ENCODE results near the gene INSYN2B. TPM values are rescaled to one million over a fixed set of nuclear protein-coding genes. Genes with fewer than 3 reads are reported as not detected.

Gene INSYN2B
- total RNA-seq, 2 experiments from 2014 or later, result not detected

DNA sequence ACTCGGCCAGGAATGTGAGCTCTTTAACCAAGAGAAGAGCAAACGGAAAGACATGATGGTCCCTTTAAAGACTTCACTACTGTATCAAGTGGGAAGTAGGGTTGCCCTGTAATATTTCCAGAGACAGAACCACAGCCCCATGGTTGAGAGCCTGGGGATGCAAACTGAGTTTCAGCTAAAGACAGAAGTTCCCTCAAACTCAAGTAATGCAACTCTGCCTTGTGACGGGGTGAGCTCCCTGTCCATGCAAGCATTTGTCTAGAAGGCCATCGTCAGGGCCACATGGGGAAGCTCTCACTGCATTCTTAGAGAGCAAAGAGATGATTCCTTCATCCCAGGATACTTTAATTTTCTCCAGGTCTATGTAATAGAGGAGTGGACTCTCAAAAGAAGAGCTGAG is 82.8 kb downstream of the INSYN2B start:
- intact Hi-C loops (cut with micrococcal nuclease), result no loop called here
- peaks cover 18% of the 10 kb centered on the region for H3K36me3 Mint-ChIP-seq (ENCODE audit: low read depth)

DNA sequence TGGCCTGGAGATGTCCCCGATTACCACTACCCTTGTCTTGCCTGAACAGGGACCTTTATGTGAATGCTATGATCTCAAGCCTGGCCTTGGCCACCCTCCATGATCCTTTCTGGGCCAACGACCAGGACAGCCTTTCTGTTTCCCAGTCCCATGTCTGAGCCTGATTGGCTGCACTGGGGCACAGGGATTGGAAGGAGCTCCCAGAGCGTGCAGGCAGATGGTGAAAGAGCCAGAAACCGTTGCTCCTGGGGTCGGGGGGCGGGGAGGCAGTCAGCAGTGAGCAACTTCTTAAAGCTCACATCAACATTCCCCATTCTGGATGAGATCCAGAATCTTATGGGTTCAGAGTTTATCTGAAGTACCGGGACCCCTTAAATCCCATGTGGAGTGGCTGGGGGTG is 84.4 kb downstream of the INSYN2B start:
- Mint-ChIP-seq H3K9me3 (no peaks in the 10 kb centered on the region), H3K27me3 (ENCODE audit: low read depth) (no peaks in the 10 kb centered on the region), H3K27ac (no peak overlapping the region), H3K36me3 (ENCODE audit: low read depth) (peaks cover 13% of the 10 kb centered on the region), H3K4me3 (no peak overlapping the region), H3K4me1 (ENCODE audit: low read depth) (peaks cover 3% of the 10 kb centered on the region)
- CTCF ChIA-PET, result no interaction called here
- intact Hi-C loops (cut with micrococcal nuclease), result no loop called here
- DNase-seq, result no peak

More for the DNA sequence above, 82.8 kb downstream of the INSYN2B start:
- H3K4me3 Mint-ChIP-seq, result no peak overlapping the region
- DNase-seq, result no peak
- peaks cover 10% of the 10 kb centered on the region for H3K4me1 Mint-ChIP-seq (ENCODE audit: low read depth)
- H3K27me3 Mint-ChIP-seq (ENCODE audit: low read depth), result no peaks in the 10 kb centered on the region
- no peaks in the 10 kb centered on the region for H3K9me3 Mint-ChIP-seq
- CTCF ChIA-PET, result interaction anchor here (0.6 kb wide), 1 partner anchor 53 kb away, joined by 4 read pairs; no protein-coding TSS in a partner anchor
- no peak overlapping the region for H3K27ac Mint-ChIP-seq

DNA sequence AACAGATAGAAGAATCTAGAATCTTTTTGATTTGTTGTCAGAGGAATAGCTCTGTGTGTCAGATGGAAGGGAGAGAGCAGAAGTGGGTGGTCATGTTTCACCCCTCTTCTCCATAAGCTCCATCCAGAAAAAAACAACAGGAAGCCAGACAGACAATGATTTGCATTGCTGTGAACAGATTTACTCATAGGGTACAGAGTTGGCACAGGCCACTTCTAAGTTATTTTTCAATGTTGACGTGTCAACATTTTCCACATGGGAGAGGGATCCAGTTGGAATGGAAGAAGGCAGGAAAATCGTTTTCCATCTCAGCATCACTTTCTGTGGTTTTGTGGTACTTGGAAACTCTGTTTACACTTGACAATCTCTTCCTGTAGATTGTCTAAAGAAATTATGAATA is 86.7 kb downstream of the INSYN2B start:
- H3K9me3 Mint-ChIP-seq, result no peaks in the 10 kb centered on the region
- H3K27me3 Mint-ChIP-seq (ENCODE audit: low read depth), result no peaks in the 10 kb centered on the region
- H3K4me3 Mint-ChIP-seq, result no peak overlapping the region
- CTCF ChIA-PET, result interaction anchor here (0.6 kb wide), 1 partner anchor 10 kb away, joined by 4 read pairs; no protein-coding TSS in a partner anchor
- H3K4me1 Mint-ChIP-seq (ENCODE audit: low read depth), result peaks cover 3% of the 10 kb centered on the region
- no peak for DNase-seq
- H3K27ac Mint-ChIP-seq, result no peak overlapping the region
- intact Hi-C loops (cut with micrococcal nuclease), result no loop called here
- peaks cover 11% of the 10 kb centered on the region for H3K36me3 Mint-ChIP-seq (ENCODE audit: low read depth)

DNA sequence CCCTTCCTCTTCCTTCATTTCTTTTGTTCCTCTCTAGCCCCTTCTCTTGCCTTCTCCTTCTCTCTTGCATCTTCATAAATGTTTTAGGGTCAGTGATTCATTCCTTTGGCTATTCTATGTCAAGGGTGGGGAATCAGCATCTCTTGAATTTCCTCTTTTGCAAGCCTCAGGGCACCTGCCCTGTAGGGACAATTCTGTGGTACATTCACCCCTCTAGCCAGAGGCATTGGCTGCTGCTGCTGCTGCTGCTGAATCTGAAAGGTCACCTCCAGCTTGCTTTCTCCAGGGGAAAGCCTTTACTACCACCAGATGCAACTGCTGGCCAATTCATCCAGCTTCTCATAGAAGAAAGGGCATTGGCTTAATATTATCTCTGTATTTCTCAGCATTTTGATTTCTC is 87.3 kb downstream of the INSYN2B start:
- CTCF ChIA-PET, result interaction anchor here (0.6 kb wide), 1 partner anchor 10 kb away, joined by 4 read pairs; no protein-coding TSS in a partner anchor
- Mint-ChIP-seq H3K4me1 (ENCODE audit: low read depth) (peaks cover 3% of the 10 kb centered on the region), H3K27ac (no peak overlapping the region)

DNA sequence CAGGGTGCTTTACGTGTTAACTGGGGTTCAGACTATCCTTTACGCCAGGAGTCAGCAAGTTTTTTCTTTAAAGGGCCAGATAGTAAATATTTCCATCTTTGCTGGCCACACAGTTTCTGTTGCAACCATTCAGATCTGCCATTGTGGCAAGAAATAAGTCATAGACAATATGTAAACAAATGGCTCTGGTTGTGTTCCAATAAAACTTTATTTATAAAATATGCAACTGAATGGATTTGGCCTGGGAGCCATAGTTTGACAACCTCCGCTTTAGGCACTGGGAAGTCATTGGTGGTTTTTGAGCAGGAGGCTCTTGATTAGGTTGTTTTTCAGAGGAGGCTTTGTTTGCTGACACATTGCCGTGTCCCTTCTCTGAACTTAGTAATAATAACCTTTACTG is 90.7 kb downstream of the INSYN2B start:
- Mint-ChIP-seq H3K4me3 (no peak overlapping the region), H3K27me3 (ENCODE audit: low read depth) (no peaks in the 10 kb centered on the region), H3K9me3 (no peaks in the 10 kb centered on the region), H3K4me1 (ENCODE audit: low read depth) (no peaks in the 10 kb centered on the region), H3K27ac (no peak overlapping the region), H3K36me3 (ENCODE audit: low read depth) (peaks cover 6% of the 10 kb centered on the region)
- intact Hi-C loops (cut with micrococcal nuclease), result no loop called here
- DNase-seq, result no peak
- CTCF ChIA-PET, result no interaction called here

More for the DNA sequence above, 87.3 kb downstream of the INSYN2B start:
- H3K27me3 Mint-ChIP-seq (ENCODE audit: low read depth), result no peaks in the 10 kb centered on the region
- intact Hi-C loops (cut with micrococcal nuclease), result no loop called here
- H3K36me3 Mint-ChIP-seq (ENCODE audit: low read depth), result peaks cover 9% of the 10 kb centered on the region
- no peaks in the 10 kb centered on the region for H3K9me3 Mint-ChIP-seq
- no peak overlapping the region for H3K4me3 Mint-ChIP-seq
- no peak for DNase-seq

DNA sequence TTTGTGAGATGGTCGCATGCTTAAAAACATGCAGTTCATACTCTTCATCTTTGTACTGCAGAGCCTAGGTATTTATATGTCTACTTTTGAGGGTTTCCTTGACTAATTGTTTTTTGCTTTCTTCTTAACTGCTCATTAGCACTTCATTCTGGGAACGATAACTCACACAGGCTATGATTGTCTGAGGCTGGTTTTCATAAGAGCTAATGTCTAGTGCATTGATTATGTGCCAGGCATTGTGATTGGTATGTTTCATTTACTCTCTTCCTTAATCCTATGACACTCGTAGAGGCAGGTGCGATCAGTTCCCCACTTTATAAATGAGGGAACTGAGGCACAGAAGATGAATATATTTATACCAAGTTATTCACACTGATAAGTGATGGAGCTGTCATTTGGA is 93.6 kb downstream of the INSYN2B start:
- intact Hi-C loops (cut with micrococcal nuclease), result no loop called here

DNA sequence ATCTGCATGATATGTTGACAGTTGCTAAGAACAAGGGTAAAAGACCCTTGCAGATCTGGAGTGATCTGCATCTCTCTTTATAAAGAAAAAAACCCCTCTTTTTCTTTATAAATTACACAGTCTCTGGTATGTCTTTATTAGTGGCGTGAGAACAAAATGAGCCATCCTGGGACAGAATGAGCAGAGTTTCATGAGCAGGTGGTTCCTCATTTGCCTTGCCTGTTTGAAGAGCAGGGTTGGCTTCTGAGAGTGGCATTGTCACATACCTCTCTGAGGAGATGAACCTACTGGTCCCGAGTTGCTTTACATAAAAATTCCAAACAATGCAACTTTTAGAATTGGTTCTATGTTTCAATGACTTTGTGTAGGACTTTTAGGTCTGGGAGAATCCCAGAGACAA is 94.3 kb downstream of the INSYN2B start:
- Mint-ChIP-seq H3K27me3 (ENCODE audit: low read depth) (no peaks in the 10 kb centered on the region), H3K9me3 (no peaks in the 10 kb centered on the region), H3K36me3 (ENCODE audit: low read depth) (peaks cover 13% of the 10 kb centered on the region), H3K4me3 (no peak overlapping the region), H3K4me1 (ENCODE audit: low read depth) (no peaks in the 10 kb centered on the region), H3K27ac (no peak overlapping the region)
- intact Hi-C loops (cut with micrococcal nuclease), result no loop called here
- no peak for DNase-seq
- CTCF ChIA-PET, result no interaction called here

More for the DNA sequence above, 93.6 kb downstream of the INSYN2B start:
- CTCF ChIA-PET, result no interaction called here
- no peak overlapping the region for H3K4me3 Mint-ChIP-seq
- peaks cover 13% of the 10 kb centered on the region for H3K36me3 Mint-ChIP-seq (ENCODE audit: low read depth)
- H3K27me3 Mint-ChIP-seq (ENCODE audit: low read depth), result no peaks in the 10 kb centered on the region
- no peak for DNase-seq
- H3K27ac Mint-ChIP-seq, result no peak overlapping the region
- H3K4me1 Mint-ChIP-seq (ENCODE audit: low read depth), result no peaks in the 10 kb centered on the region
- H3K9me3 Mint-ChIP-seq, result no peaks in the 10 kb centered on the region

DNA sequence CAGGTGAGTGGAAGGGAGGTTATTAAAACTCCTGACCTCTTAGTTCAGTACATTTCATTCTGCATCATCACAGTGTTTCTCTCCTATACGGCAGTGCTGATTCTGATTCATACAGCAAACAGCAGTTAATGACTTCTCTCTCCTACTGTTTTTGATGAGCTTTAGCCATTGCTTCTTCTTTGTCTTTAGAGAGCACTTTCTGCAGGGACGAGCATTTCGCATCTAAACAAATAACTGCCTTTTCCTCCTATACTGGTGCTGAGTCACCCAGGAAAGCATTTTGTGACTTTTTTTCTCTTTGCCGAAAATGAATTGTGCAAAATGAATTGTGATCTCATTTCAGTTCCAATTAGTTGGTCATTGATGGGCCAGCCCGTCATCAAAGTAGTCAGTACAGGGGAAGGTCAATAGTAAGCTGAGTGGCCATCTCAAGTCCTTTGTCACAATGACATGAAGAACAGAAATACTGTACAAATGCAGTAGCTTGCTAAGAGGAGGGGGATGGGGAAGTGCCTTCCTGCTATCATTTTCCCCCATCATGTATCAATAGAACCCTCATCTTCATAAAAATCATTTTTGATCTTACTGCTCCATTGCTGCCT is 98.5 kb downstream of the INSYN2B start:
- Mint-ChIP-seq H3K27ac (no peak overlapping the region), H3K9me3 (no peaks in the 10 kb centered on the region), H3K4me1 (ENCODE audit: low read depth) (no peaks in the 10 kb centered on the region), H3K27me3 (ENCODE audit: low read depth) (no peaks in the 10 kb centered on the region), H3K4me3 (no peak overlapping the region), H3K36me3 (ENCODE audit: low read depth) (peaks cover 20% of the 10 kb centered on the region)
- no peak for DNase-seq
- intact Hi-C loops (cut with micrococcal nuclease), result no loop called here
- CTCF ChIA-PET, result no interaction called here

DNA sequence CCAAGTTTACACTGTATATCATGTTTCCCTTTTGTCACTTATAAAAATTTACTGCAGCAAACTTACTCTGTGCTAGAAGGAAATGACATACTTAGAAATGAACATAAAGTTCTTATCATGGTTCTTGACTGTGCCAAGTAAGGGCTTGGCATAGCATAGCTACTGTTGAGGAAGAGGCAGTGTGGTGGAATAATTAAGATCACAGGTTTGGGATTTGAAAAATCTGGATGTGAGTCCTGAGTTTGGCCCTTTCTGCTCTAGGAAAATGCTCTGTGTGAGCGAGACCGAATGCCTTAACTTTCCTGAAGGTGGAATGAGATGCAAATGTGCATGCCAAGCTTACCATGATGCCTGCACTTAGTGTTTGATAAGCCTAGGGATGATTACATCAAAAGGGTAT is 99.5 kb downstream of the INSYN2B start:
- Mint-ChIP-seq H3K4me1 (ENCODE audit: low read depth) (peaks cover 5% of the 10 kb centered on the region), H3K4me3 (no peak overlapping the region), H3K9me3 (no peaks in the 10 kb centered on the region), H3K27ac (no peak overlapping the region), H3K27me3 (ENCODE audit: low read depth) (no peaks in the 10 kb centered on the region), H3K36me3 (ENCODE audit: low read depth) (peaks cover 20% of the 10 kb centered on the region)
- intact Hi-C loops (cut with micrococcal nuclease), result no loop called here
- DNase-seq, result no peak
- CTCF ChIA-PET, result no interaction called here

DNA sequence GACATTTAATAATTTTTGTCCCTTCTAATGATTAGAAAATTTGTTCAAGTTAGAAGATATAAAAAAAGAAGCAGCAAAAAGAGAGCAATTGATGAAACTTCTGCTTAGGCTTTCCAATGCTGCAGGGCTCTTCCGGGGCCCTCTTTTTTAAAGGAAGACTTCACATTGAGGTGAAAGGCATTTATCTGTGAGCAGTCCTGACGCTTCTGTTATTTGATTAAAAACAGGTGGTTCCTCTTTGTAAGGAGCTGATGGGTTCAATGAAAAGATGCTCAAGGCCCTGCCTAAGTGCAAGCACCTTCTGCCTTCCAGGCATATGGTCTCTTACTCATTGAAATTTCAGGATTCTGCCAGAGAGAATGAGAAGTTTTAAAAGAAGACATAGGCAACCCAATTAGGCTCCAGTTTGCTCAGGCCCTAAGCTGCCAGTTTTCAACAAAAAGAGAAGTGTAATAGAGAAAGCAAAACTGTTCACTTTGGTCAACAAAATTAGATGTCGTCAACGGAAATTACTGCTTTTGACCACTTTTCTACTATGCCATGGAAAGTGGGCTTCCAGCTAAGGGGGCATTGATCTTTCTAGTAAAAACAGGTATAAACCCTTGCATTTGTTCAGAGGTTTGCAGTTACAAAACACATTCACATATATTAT is 100.2 kb downstream of the INSYN2B start:
- H3K4me1 Mint-ChIP-seq (ENCODE audit: low read depth), result peaks cover 5% of the 10 kb centered on the region
- no peaks in the 10 kb centered on the region for H3K9me3 Mint-ChIP-seq
- H3K4me3 Mint-ChIP-seq, result no peak overlapping the region
- intact Hi-C loops (cut with micrococcal nuclease), result no loop called here
- no peaks in the 10 kb centered on the region for H3K27me3 Mint-ChIP-seq (ENCODE audit: low read depth)
- CTCF ChIA-PET, result no interaction called here
- H3K36me3 Mint-ChIP-seq (ENCODE audit: low read depth), result peaks cover 20% of the 10 kb centered on the region
- no peak overlapping the region for H3K27ac Mint-ChIP-seq
- DNase-seq, result no peak

DNA sequence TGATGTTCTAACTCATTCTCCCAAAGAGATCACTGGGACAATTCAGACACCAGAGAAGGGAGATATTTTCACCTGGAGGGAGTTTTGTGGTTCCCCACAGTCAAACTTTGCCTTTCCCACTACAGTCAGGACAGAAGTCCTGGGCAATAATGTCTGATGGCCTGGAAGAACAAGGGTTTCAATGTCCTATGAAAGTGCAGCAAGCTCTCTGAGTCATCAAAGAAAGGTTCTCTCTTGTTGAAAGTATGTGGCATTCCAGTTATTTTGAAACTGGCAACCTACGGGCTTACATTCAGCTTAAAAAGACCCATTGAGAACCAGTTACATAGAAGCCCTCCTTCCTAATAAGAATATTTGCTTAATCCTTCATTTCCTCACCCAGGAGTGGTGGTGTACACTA is 103.9 kb downstream of the INSYN2B start:
- Mint-ChIP-seq H3K27ac (no peak overlapping the region), H3K4me3 (no peak overlapping the region), H3K27me3 (ENCODE audit: low read depth) (no peaks in the 10 kb centered on the region), H3K9me3 (no peaks in the 10 kb centered on the region), H3K36me3 (ENCODE audit: low read depth) (peaks cover 11% of the 10 kb centered on the region), H3K4me1 (ENCODE audit: low read depth) (peaks cover 5% of the 10 kb centered on the region)
- intact Hi-C loops (cut with micrococcal nuclease), result no loop called here
- CTCF ChIA-PET, result no interaction called here
- no peak for DNase-seq

DNA sequence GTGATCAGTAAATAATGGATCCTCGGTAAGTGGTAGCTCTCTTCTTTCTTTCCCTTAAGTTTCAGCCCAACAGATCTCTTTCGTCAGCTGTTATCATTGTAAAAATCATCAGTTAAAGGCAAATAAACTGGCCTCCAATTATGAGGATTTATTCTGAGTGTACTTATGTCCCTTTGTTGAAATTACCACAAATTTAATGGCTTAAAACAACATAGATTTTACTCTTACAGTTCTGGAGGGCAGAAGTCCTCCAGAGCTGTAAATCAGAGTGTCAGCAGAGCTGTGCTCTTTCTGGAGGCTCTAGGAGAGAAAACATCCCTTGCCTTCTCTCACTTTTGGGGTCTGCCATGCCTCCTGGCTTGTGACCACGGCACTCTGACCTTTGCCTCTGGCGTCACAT is 104.6 kb downstream of the INSYN2B start:
- Mint-ChIP-seq H3K36me3 (ENCODE audit: low read depth) (peaks cover 11% of the 10 kb centered on the region), H3K9me3 (no peaks in the 10 kb centered on the region), H3K27me3 (ENCODE audit: low read depth) (no peaks in the 10 kb centered on the region), H3K4me1 (ENCODE audit: low read depth) (peaks cover 5% of the 10 kb centered on the region), H3K27ac (no peak overlapping the region), H3K4me3 (no peak overlapping the region)
- CTCF ChIA-PET, result no interaction called here
- no peak for DNase-seq
- intact Hi-C loops (cut with micrococcal nuclease), result no loop called here

DNA sequence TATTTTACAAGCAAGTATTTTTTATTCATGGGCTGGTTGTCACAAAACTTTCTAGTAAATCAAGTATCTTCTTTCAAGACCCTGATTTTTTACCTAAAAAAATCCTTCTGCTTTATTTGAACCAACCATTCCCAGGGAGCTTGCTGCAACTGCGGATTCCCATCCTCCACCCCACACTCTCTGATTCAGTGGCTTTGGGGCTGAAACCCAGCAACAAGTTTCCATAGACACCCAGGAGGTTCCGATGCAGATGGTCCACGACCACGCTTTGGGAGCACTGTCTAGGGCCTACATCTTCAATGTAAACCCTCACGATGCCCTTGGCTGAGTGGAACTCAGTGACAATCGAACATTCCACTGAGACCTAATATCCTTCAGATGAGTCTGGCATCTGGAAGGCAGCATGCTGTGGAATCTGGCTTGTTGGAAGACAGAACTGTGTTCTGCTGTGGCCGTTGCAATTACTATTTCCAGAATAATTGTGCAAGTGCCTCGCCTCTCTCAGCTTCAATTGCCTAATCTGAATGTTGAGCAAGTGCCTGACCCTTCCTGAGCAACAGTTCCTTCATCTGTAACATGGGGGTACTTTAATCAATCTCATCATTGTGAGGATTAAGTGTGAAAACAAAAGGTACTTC is 105.1 kb downstream of the INSYN2B start:
- Mint-ChIP-seq H3K4me3 (no peak overlapping the region), H3K27me3 (ENCODE audit: low read depth) (no peaks in the 10 kb centered on the region), H3K27ac (no peak overlapping the region), H3K4me1 (ENCODE audit: low read depth) (peaks cover 5% of the 10 kb centered on the region), H3K9me3 (no peaks in the 10 kb centered on the region), H3K36me3 (ENCODE audit: low read depth) (peaks cover 11% of the 10 kb centered on the region)
- DNase-seq, result no peak
- intact Hi-C loops (cut with micrococcal nuclease), result no loop called here
- CTCF ChIA-PET, result no interaction called here
